ENCODE results near the gene ZFX.
A peak's percentile ranks its signal among the peaks of the same experiment; 100 is the strongest.
"Not testable (repeated sequence)": the region's sequence is repeated elsewhere in the genome, so short reads cannot be mapped to it uniquely, and the experiment has no call there.

The ZFX gene
- 154 to 190 reads per million in 2 experiments for total RNA-seq

DNA sequence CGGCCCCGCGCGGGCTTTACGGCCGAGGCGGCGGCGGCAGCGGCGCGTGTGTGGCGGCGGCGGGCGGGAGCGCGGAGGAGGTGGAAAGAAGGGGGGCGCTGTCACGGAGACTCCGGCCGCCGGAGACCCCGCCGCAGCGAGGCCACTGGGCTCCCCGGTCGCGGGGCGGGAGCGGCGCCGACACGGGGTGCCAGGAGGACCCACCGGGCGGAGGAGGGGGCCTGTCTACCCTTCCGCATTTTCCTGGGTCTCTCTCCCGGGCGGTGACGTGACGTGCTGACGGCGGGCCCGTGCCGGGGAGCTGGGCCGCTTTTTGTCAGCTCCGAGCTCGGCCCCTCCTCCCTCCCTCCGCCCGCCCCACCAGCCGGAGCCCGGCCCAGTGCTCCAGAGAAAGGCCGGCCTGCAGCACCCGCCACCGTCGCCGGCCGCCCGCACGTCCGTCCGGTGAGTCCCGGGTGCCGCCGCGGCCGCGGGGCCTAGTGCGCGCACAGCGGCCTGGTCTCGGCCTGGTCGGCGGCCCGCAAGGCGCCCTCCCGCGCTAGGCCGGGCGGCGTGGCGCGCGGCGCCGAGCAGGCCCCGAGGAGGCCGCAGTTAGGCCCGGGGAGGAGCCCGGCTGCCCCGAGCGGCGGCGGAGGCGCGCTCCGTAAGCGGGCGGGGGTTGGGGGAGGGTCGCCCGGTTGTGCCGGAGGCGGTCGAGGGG is at the start of gene ZFX:
Gene ZFX, plus strand, starts transcription at position 379 of the 700 bp plus-strand sequence. CDS start 23,014 bp downstream, outside the sequence.
- peak; percentile 63 for DNase-seq (ENCODE audit: low read depth)

DNA sequence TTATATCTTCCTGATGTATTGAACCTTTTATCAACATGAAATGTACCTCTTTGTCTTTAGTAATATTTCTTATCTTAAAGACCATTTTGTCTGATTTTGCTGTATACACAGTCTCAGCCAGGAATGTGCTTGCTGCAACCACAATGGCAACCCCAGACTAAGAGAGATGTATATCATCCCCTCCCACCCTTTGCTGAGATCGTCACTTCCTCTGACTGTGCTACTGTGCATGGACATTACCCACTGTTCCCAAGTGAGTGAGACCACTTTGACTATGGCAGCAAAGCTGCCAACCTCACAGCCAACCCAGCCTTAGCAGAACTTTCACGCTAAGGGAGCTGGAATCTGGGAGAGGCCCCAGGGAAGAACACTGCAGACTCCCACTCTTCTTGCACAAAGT is 48.8 kb upstream of the ZFX start:
- no peak for DNase-seq (ENCODE audit: low read depth)

DNA sequence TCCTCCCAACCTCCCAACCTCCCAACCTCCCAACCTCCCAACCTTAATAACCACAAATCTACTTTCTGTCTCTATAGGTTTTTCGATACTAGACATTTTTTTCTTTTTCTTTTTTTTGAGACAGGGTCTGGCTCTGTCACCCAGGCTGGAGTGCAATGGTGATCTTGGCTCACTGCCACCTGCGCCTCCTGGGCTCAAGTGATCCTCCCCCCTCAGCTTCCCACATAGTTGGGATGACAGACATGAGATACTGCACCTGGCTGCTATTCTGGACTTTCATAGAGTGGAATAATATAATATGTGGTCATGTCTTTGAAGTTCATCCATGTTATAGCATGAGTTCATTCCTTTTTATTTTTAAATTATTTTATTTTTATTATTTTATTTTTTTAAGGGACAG is 39.5 kb upstream of the ZFX start:
- DNase-seq (ENCODE audit: low read depth) = no peak

DNA sequence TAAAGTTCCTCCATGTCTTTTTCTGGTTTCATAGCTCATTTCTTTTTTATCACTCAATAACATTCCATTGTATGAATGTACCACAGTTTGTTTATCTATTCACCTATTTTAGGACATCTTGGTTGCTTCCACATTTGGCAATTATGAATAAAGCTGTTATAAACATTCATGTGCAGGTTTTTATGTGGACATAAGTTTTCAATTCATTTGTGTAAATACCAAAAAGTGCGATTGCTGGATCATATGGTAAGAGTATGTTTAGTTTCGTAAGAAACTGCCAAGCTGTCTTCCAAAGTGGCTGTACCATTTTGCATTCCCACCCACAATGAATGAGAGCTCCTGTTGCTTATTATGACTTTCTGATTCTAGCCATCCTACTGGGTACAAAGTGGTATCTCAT is 36.3 kb upstream of the ZFX start:
- DNase-seq (ENCODE audit: low read depth) = no peak

DNA sequence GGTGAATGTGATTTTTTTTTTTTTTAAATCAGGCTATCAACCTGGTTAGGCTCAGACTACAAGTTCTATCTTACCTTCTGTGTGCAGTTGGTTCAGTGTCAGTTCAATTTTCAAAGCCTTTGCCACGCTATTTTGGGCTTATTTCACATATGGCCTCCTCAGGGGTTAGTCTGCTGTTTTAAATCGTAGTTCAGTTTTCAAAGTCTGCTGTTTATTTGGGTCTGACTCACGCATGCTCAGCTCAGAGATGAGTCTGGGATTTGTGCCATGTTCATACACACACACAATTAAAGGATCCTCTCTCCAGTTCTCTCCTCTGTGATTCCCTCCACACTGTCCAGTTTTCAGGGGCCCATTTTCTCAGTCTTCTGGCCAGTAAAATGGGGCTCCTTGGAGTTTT is 32.3 kb upstream of the ZFX start:
- no peak for DNase-seq (ENCODE audit: low read depth)

DNA sequence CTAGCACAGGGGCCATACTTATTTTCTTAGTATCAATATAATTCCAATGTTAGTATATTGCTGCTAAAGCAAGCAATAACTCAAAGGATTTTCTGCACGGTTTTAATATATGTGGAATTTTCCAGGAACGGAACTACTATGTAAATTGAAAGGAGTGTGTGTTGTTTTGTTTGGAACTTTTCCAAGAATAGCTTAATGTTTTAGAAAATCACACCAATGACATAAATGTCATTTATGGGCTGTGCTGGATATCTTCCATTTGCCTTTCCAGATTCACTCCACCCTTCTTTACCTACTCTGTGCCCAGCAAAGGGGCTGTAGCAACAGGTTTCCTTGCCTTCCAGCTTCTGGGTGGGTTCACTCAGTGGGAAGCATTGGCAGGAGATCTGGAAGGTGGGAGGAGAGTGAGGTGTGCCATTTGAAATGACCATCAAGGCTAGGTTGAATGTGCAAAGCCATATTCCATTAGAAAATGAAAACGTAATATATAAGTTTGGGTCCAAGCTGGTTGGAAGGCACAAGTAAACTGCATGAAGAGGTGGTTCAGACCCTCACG is 25.2 kb upstream of the ZFX start:
- no peak for DNase-seq (ENCODE audit: low read depth)

DNA sequence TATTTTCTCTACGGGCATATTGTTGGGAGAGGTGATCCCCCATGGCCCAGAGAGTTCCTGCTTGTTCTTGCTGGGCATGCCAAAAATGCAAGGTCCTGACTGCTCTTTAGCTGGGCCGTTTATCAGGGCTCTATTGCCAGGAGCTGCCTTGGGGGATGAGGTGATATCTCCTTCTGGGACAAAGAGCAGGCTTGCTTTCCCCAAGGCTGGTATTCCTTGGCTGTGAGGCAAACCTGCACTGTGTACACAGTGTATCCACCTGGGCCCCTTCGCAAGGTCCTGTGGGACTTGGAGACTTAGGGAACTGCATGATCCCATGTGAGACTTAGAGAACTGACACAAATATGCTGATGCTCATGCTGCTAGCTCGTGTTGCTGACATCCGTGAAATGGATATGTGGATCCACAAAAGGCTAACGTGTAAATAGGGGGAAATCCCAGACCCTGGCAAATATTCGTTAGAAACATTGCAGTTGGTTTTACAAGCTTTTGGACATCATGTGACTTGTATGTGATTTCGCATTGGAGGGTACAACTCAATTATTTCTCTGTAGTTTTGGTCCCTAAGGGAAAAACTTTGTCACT is 24.4 kb upstream of the ZFX start:
- no peak for DNase-seq (ENCODE audit: low read depth)

DNA sequence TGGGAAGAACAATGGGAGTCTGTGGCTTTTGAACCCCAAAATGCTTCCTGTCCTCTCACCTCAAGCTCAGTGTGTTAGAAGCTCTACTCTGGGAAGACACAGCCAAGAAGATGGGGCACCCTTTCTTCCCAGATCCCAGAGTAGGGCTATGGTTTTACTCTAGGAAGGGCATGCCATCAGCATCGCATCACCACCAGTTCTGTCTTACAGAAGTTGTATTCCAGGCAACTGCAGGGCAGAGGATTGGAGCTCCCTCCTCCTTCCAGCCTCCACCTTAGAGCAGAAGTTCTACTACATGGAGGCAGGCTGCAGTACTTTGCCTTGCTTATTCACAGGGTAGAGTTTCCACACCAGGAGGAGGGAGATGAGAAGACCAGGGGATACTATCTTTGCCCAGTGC is 18.1 kb upstream of the ZFX start:
- DNase-seq (ENCODE audit: low read depth) = no peak

DNA sequence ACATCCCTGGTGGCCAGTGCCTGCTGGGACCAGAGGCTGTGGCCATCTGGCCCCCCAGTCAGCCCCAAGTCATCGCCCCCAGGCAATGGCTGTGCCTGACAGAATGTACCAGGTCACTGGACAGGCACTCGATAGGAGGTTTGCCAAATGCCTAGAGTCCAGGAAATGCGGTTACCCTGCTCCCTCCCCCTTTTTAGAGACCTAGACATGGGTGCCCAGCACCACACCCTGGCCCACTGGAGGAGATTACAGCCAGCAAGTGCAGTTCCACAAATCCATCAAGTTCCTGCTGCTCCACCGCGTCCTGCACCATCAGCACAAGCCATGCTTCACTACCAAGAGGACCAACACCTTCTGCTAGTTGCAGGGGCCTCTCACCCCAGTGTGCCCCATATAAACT is 16.2 kb upstream of the ZFX start:
- DNase-seq (ENCODE audit: low read depth) = no peak

DNA sequence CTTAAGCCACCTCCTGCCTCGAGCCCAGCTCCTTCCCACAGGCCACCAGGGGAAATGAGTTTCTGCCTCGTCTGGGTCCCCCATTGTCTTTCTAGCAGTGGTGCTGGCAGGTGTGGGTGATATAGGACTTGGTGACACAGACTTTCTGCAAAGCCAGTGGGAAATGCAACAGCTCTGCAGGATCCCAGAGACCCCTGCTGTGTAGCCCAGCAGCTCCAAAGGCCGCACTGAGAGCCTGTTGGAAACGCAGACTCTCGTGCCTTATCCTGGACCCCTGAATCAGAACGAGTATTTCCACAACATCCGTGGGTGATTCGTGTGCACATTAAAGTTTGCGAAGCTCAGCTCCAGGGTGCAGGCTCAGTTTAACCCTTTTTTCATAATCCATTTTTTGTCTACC is 13.8 kb upstream of the ZFX start:
- not testable (repeated sequence) for DNase-seq (ENCODE audit: low read depth)

DNA sequence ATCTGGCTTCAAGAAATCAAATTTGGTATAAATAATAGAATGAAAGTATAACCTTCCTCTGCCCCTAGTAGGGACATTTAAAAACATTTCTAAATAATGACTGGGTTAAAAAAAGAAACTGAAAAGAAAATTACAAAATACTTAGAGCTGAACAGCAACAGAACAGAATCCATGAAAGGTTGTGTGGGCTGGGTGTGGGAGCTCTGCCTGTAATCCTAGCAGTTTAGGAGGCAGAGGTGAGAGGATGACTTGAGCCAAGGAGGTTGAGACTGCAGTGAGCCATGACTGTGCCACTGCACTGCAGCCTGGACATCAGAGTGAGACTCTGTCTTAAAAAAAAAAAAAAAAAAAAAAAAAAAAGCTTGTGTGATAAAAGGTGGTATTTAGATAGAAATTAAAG is 12.3 kb upstream of the ZFX start:
- DNase-seq (ENCODE audit: low read depth) = no peak

DNA sequence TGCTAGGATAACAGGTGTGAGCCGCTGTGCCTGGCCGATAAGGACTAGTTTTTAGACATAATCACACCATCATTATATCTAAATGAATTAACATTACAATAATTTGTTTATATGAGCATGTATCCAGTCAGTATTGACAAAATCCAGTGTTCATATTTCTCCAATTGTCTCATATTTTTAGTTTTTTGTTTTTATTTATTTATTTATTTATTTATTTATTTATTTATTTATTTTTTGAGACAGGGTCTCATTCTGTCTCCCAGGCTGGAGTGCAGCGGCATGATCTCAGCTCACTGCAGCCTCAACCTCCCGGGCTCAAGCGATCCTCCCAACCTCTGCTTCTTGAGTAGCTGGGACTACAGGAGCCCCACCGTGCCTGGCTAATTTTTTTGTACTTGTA is 5.5 kb upstream of the ZFX start:
- DNase-seq (ENCODE audit: low read depth) = not testable (repeated sequence)

DNA sequence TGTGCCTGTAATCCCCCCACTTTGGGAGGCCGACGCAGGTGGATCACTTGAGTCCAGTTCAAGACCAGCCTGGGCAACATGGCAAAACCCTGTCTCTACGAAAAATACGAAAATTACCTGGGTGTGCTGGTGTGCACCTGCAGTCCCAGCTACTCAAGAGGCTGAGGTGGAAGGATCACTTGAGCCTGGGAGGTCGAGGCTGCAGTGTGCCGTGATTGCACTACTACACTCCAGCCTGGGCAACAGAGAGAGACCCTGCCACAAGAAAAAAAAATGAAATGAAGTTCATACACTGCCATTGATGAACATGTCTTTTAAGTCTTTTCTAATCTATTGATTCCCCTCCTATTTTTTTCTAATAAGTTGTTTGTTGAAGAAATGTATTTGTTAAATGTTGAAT is 5.0 kb upstream of the ZFX start:
- no peak for DNase-seq (ENCODE audit: low read depth)

DNA sequence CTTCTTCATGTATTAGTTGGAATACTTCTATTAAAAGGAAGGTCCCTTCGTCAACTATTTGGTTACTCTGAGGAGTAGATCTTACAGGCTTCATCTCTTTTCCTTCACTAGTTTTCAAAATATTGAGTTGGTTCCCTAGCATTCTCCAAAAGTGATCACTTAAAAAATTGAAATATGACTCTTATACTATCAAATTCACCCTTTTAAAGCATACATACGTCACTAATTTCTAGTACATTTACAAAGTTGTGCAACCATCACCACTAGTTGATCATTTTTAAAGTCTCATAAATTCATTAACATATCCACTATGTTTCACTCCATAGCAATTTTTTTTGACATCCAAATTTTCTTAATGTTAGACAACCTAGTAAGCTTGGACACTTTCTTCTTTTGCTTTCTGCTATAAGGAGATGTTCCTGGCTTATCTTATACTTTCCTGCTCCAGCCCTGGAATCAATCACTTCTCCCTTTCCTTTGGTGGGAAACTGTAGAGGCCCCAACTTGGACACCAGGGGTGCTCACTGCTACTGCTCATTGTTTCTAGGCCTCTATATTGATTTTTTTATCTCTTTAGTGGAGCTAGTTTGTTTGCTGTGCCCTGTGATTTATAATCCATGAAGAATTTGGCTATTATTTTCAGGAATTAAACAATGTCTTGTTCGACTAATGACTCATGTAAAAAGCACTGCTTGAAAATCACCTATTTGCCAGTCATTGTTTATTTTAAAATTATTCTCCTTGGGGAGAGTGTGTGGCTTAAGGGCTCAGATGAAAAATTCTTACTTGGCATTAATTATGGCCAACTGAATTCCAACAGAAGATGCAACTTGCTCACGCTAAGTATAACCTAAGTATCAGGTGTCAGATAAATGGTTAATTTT is 4.0 kb upstream of the ZFX start:
- no peak for DNase-seq (ENCODE audit: low read depth)

DNA sequence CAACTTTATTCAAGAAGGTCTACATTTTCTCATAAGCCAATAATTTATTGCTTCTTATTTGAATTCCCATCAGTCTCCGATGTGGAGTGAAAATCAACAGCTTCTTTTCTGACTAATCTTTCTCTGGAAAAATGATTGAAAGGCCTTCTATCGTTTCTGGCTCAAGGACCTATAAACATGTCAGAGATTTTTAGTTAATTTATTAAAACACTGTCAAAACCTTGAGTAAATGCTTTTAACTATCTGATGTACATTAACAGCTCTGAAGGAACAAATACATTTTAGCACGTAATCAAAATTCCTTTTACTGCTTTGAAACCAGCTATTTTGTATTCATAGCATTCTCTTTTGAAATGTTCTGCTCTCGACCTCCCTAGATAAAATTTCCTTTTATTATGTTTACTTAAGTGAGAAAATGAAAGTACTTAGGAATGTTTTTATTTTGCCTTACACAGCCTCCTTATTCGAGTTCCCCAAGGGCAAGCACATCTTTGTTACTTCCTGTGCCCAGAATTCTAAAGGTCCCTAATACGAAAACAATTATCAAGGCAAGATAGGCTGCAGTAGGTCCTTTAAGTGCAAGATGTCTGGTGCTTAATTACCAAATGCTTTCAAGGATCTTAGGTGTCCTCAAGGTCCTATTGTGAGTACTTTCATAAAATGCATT is 3.1 kb upstream of the ZFX start:
- no peak for DNase-seq (ENCODE audit: low read depth)

DNA sequence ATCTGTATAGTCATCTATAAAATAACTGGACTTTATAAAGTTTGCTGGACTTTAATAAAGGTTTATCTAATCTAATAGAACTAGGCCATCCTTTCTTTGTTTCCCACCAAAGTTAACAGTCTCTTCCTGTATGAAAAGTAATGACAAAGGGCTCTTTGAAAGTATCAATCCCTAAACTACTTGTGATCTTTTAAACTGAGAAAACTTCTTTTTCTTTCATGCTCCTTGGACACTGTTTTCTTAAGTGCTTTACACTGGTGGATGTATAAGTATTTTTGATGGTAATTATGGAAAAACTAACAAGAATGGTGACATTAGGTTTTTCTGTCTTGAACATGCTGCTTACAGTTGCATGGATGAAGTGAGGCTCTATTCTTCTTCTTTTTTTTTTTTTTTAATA is 2.4 kb upstream of the ZFX start:
- DNase-seq (ENCODE audit: low read depth) = no peak

DNA sequence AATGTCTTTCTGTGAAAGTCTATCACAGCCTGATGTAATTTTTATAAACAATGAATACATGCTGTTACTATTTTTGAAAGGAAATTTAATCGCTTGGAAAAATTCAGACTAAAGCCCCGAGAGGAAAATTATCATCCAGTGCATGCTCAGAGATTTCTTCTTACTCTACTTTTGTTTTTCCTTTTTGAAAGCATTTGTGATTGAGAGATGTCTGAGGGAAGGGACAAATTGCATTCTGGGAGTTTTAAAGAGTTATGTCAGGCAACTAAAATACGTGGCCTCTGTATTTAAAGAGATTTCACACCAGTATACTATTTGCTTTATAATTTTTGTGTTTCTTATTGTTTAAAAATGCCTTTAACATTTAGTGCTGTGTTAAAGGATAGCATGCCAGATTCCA is 1.4 kb upstream of the ZFX start:
- no peak for DNase-seq (ENCODE audit: low read depth)

DNA sequence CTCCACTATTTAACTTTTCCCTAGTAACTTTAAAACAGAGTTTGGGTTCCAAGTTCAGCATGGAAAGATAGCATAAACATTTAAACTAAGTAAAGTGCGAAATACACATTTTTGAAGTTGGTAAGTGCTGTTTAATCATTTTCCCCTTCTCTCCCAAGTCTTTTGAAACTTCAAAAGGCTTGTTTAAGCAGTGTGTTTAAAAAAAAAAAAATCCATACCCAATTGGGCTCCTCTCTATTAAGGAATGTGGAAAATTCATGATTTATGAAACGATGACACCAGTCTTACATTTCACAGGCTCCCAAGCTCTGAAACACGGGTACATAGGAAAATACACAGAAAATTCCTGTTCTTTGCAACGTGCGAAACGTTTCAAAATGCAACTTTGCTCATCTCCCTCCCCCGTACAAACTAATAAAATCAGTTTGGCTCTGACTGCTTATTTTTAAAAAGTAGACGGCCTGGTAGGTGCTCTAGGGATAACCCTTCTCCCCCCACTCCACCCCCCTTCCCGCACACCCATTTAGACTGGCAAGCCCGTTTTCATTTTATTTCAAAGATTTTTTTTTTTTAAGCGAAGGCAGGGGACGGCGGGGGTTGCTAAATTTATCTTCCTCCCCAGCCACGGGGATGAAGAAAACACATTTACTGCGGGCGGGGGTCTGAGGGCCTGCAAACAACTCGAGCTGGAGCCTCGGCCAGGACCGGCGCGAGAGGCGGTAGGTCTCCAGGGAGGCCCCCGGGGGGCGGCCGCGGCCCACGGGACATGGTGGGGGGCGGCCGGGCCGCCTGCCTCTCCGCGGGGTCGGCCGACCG is 786 bp upstream of the ZFX start:
- peak; percentile 9 for DNase-seq (ENCODE audit: low read depth)

DNA sequence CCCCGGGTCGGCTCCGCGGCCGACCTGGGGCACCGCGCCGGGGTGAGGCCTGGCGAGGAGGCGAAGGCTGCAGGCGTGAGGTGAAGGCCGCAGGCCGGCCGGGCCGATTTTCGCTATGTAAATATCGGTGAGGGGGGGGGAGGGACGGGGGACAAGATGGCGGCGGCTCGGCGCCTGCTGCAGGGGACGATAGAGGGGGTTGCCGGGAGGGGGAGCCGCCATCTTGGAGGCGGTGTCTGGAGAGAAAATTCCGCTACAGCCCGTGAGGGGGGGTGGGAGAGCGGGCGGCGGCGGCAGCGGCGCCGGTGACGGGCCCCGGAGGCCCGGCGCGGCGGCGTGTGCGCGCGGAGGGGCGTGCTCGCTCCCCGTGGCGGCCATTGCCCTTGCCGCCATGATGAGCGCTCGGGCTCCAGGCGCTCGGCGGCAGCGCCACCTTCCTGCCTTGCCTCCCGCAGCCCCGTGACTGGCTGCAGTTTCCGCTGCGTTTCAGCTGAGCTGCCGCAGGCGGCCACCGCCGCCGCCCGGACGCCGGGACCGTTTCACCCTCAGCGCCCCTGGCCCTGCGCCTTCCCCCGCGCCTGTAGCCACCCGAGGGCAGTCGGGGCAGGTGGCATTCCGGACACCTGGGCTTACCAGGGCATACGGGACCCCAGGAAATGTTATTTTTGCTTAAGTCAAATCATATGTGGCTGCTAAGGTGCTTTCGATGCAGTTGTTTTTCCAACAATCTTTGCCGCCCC is 692 bp downstream of the ZFX start:
- peak; percentile 88 for DNase-seq (ENCODE audit: low read depth)

DNA sequence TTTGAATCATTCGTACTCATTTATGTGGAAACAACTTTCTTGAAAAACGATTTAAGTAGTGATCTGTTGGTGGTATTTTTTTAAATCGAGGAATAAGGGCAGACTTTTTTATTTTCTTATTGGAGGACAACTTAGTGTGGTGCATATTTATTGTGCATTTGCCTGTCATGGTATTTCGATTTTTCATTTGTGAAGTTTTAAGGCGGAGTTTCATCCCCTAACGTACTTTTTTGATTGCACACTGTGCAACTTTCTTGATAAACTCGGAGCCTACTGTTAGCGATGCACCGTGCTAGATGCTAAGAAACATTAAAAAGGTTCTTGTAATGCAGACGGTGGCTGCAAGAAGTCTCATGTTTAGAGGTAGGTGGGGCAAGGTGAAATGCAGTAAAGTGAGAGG is 1.4 kb downstream of the ZFX start:
- DNase-seq (ENCODE audit: low read depth) = no peak

DNA sequence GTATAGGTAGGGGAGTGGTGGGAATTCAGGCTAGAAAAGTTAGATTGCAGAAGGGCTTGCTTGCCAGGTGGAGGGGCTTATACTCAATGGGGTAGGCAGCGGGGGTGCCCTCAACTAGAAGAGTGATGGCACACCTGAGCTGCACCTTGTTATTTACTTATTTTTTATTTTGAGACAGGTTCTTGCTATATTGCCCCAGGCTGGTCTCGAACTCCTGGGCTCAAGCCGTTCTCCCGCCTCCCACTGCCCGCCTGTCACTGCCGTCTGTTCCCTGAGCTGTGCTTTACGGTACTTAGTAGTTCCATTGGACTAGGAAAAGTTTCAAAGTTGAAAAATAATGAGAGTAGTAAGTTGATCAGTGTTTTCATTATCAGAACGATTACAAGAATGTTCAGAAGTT is 2.0 kb downstream of the ZFX start:
- no peak for DNase-seq (ENCODE audit: low read depth)
